HL-60 (cell line): ENCODE results near the gene DNAH10.

Experiments used
- DNase-seq, 2 experiments: peaks; one replicate each; pipeline ENCODE4 v3.0.0-alpha.2; 2010 to 2020; ENCODE audit warnings: low read depth in 1 of 2, low spot score in 1 of 2
- H3K27ac ChIP-seq: fragments of 250-450 bp; sonication (Bioruptor Pico); replicated peaks from 2 replicates; pipeline ENCODE4 v1.5.1; 2020; ENCODE audit warnings: mild to moderate bottlenecking, moderate library complexity
- H3K27me3 ChIP-seq: fragments of 250-450 bp; sonication (Bioruptor Pico); 2 replicates; pipeline ENCODE4 v1.5.1; 2021; ENCODE audit warnings: mild to moderate bottlenecking, moderate library complexity; ENCODE audit not compliant: insufficient read depth, poor library complexity, severe bottlenecking
- H3K4me3 ChIP-seq: replicated peaks from 2 replicates; pipeline ENCODE4 v1.5.1; 2011; ENCODE audit warnings: mild to moderate bottlenecking, control low read depth, low read length; ENCODE audit not compliant: insufficient read depth
- CTCF ChIP-seq: IDR thresholded peaks from one replicate; pipeline ENCODE4 v1.5.1; 2011; ENCODE audit warnings: low read length, control low read depth, inconsistent platforms; ENCODE audit not compliant: insufficient read depth
- GABPA ChIP-seq: IDR thresholded peaks from 2 replicates; pipeline ENCODE4 v1.6.1; 2012; ENCODE audit warnings: low read depth
- POLR2AphosphoS5 ChIP-seq: IDR thresholded peaks from 2 replicates; pipeline ENCODE4 v1.6.1; 2012; ENCODE audit warnings: low read depth
- REST ChIP-seq: IDR thresholded peaks from 2 replicates; pipeline ENCODE4 v1.6.1; 2012; ENCODE audit warnings: low read depth; ENCODE audit not compliant: insufficient replicate concordance
- SPI1 ChIP-seq: IDR thresholded peaks from 2 replicates; pipeline ENCODE4 v1.6.1; 2012; ENCODE audit warnings: low read depth, mild to moderate bottlenecking, borderline replicate concordance

DNAH10 gene

GRCh38 chr12:123816896-123817537, 54.9 kb downstream of the DNAH10 start:
- no peak overlapping the region for H3K4me3 ChIP-seq
- TF ChIP-seq REST, result no peak
- TF ChIP-seq CTCF, result no peak
- no peak for TF ChIP-seq POLR2AphosphoS5
- TF ChIP-seq GABPA, result no peak
- TF ChIP-seq SPI1, result no peak
- no peak for DNase-seq
- H3K27ac ChIP-seq, result no peak overlapping the region
- H3K27me3 ChIP-seq, result no peaks in the 10 kb centered on the region

DNA sequence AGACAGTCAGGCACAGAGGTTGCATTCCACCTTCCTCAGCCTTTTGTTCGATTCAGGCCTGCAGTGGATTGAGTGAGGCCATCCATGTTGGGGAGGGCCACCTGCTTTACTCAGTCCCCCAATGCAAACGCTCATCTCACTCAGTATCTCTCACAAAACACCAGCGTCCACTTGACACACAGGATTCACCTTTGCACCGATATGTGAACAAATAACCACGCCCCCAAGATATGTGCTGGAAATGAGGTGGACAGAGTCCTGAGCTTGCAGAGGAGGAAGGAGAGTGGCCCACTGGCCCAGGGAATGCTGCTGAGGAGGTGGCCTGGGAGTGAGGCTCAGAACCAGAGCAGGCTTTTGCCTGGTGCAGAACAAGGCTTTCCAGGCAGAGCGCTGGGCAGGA, 60.7 kb downstream of the DNAH10 start:
- DNase-seq, result no peak
- H3K4me3 ChIP-seq, result no peak overlapping the region
- TF ChIP-seq GABPA (no peak), POLR2AphosphoS5 (no peak), SPI1 (no peak), CTCF (no peak)

GRCh38 chr12:123828120-123828519, 66.0 kb downstream of the DNAH10 start:
- no peak overlapping the region for H3K27ac ChIP-seq
- no peaks in the 10 kb centered on the region for H3K27me3 ChIP-seq
- no peak overlapping the region for H3K4me3 ChIP-seq
- no peak for DNase-seq
- TF ChIP-seq REST (no peak), SPI1 (no peak), GABPA (no peak), CTCF (no peak), POLR2AphosphoS5 (no peak)

More for the DNA sequence above, 60.7 kb downstream of the DNAH10 start:
- no peaks in the 10 kb centered on the region for H3K27me3 ChIP-seq
- no peak overlapping the region for H3K27ac ChIP-seq
